H1 (cell line): ENCODE measurements around the gene DSCAM. TPM values are rescaled to one million over a fixed set of nuclear protein-coding genes. Genes with fewer than 3 reads are reported as not detected.

ENCODE experiments used
- CTCF ChIA-PET: fragments of 300-600 bp; sonication (Branson Sonifier 250); formaldehyde crosslinking; loops from one replicate; lab custom pipeline; 2021; ENCODE audit not compliant: partially characterized antibody; lab: Charles Lee
- POLR2A ChIA-PET: fragments of 300-600 bp; sonication (Branson Sonifier 250); formaldehyde crosslinking; loops from one replicate; lab custom pipeline; 2021; ENCODE audit warnings: inconsistent platforms; ENCODE audit not compliant: partially characterized antibody; lab: Charles Lee
- DNase-seq, 2 experiments: peaks; one replicate each; pipeline versions ENCODE4 v3.0.0 to v3.0.0-alpha.2; 2010 to 2022; ENCODE audit warnings: low spot score in 2 of 2, low read depth in 1 of 2, mixed read lengths in 1 of 2
- FAIRE-seq: peaks from 2 replicates; lab custom pipeline; 2011; peaks lifted over from hg19 to GRCh38; lab: Jason Lieb, UNC
- H2AFZ ChIP-seq: 2 replicates; pipeline ENCODE4 v1.8.1; 2012; ENCODE audit warnings: low read length, inconsistent platforms
- H2AK5ac ChIP-seq: 2 replicates; pipeline ENCODE4 v1.6.1; 2013; ENCODE audit warnings: low read depth, low read length
- H2BK120ac ChIP-seq: replicated peaks from 2 replicates; pipeline ENCODE3; 2013; ENCODE audit warnings: low read depth, low read length, inconsistent platforms
- H2BK12ac ChIP-seq: 2 replicates; pipeline ENCODE4 v1.6.1; 2013; ENCODE audit warnings: low read depth, low read length
- H2BK15ac ChIP-seq: 2 replicates; pipeline ENCODE4 v1.6.1; 2013; ENCODE audit warnings: low read length
- H2BK20ac ChIP-seq: 2 replicates; pipeline ENCODE4 v1.6.1; 2013; ENCODE audit warnings: low read length
- H2BK5ac ChIP-seq: 2 replicates; pipeline ENCODE4 v1.6.1; 2013; ENCODE audit warnings: low read depth, low read length
- H3K14ac ChIP-seq: 2 replicates; pipeline ENCODE4 v1.6.1; 2013; ENCODE audit warnings: inconsistent platforms; ENCODE audit not compliant: insufficient read length
- H3K18ac ChIP-seq: 2 replicates; pipeline ENCODE4 v1.6.1; 2013; ENCODE audit warnings: low read length; ENCODE audit errors: extremely low read depth
- H3K23ac ChIP-seq: 2 replicates; pipeline ENCODE4 v1.6.1; 2013; ENCODE audit warnings: inconsistent platforms; ENCODE audit not compliant: insufficient read length
- H3K23me2 ChIP-seq: 2 replicates; pipeline ENCODE4 v1.6.1; 2013; ENCODE audit warnings: low read depth, low read length
- H3K27ac ChIP-seq: 2 replicates; pipeline ENCODE4 v1.6.1; 2011; ENCODE audit warnings: low read depth, low read length, inconsistent platforms
- H3K27me3 ChIP-seq, 4 experiments: replicated peaks in 1 of 4; 1 replicate in 1 of 4; 2 replicates in 3 of 4; pipeline versions ENCODE4 v1.6.1 to v1.8.1; 2011 to 2013; ENCODE audit warnings: low read length in 3 of 4, mild to moderate bottlenecking in 3 of 4, inconsistent platforms in 2 of 4, mixed read lengths in 2 of 4, moderate library complexity in 1 of 4; ENCODE audit not compliant: control insufficient read depth in 3 of 4, insufficient read depth in 3 of 4; ENCODE audit errors: extremely low read depth in 1 of 4
- H3K36me3 ChIP-seq, 4 experiments: 2 replicates each; pipeline versions ENCODE4 v1.6.1 to v1.8.1; 2011 to 2013; ENCODE audit warnings: mild to moderate bottlenecking in 4 of 4, low read length in 3 of 4, moderate library complexity in 2 of 4, control low read depth in 1 of 4, inconsistent platforms in 1 of 4; ENCODE audit not compliant: insufficient read depth in 4 of 4, control insufficient read depth in 2 of 4
- H3K4ac ChIP-seq: replicated peaks from 2 replicates; pipeline ENCODE3; 2013; ENCODE audit warnings: low read length, low read depth, mixed read lengths, inconsistent platforms; ENCODE audit not compliant: insufficient read length
- H3K4me1 ChIP-seq, 4 experiments: replicated peaks in 1 of 4; 1 replicate in 1 of 4; 2 replicates in 3 of 4; pipeline versions ENCODE4 v1.6.1 to v1.8.1; 2011 to 2013; ENCODE audit warnings: low read length in 3 of 4, inconsistent platforms in 2 of 4, mixed read lengths in 1 of 4; ENCODE audit not compliant: insufficient read depth in 4 of 4, control insufficient read depth in 3 of 4
- H3K4me2 ChIP-seq, 2 experiments: 2 replicates each; pipeline versions ENCODE4 v1.6.1 to v1.8.1; 2011 to 2013; ENCODE audit warnings: low read depth in 2 of 2, low read length in 2 of 2, control low read depth in 1 of 2, inconsistent platforms in 1 of 2, mild to moderate bottlenecking in 1 of 2; ENCODE audit not compliant: insufficient read depth in 1 of 2
- H3K4me3 ChIP-seq, 4 experiments: fragments of 200-600, 300-600 bp in 1 of 4; sonication (generic), shearing (Covaris generic), sonication (Bioruptor Twin) in 1 of 4; 2 replicates each; pipeline versions ENCODE4 v1.5.1 to v1.8.1; 2011 to 2016; ENCODE audit warnings: low read length in 4 of 4, low read depth in 3 of 4, control low read depth in 2 of 4, inconsistent platforms in 2 of 4, mild to moderate bottlenecking in 2 of 4, mixed read lengths in 1 of 4, moderate library complexity in 1 of 4; ENCODE audit not compliant: insufficient read depth in 2 of 4; ENCODE audit errors: extremely low read depth in 1 of 4
- H3K56ac ChIP-seq: replicated peaks from 2 replicates; pipeline ENCODE3; 2013; ENCODE audit warnings: low read depth, mild to moderate bottlenecking, mixed read lengths, low read length, inconsistent platforms; ENCODE audit not compliant: insufficient read length
- H3K79me1 ChIP-seq: 2 replicates; pipeline ENCODE4 v1.6.1; 2013; ENCODE audit warnings: low read depth, low read length, control low read depth
- H3K79me2 ChIP-seq, 2 experiments: 2 replicates each; pipeline versions ENCODE4 v1.6.1 to v1.8.1; 2012 to 2013; ENCODE audit warnings: low read length in 2 of 2, mild to moderate bottlenecking in 2 of 2, inconsistent platforms in 1 of 2; ENCODE audit not compliant: insufficient read depth in 2 of 2, control insufficient read depth in 1 of 2
- H3K9ac ChIP-seq, 4 experiments: replicated peaks in 1 of 4; 1 replicate in 1 of 4; 2 replicates in 3 of 4; pipeline versions ENCODE4 v1.6.1 to v1.8.1; 2011 to 2013; ENCODE audit warnings: low read depth in 3 of 4, low read length in 3 of 4, control low read depth in 2 of 4, mild to moderate bottlenecking in 2 of 4, moderate library complexity in 2 of 4, inconsistent platforms in 1 of 4; ENCODE audit errors: extremely low read depth in 1 of 4
- H3K9me3 ChIP-seq, 2 experiments: 2 replicates each; pipeline versions ENCODE4 v1.6.1 to v1.8.1; 2012 to 2013; ENCODE audit warnings: mild to moderate bottlenecking in 2 of 2, moderate library complexity in 2 of 2, control low read depth in 1 of 2, inconsistent platforms in 1 of 2, low read depth in 1 of 2, low read length in 1 of 2, mixed read lengths in 1 of 2; ENCODE audit not compliant: insufficient read depth in 2 of 2
- H4K20me1 ChIP-seq, 2 experiments: replicated peaks in 1 of 2; 2 replicates each; pipeline versions ENCODE3 to v1.8.1; 2011 to 2013; ENCODE audit warnings: inconsistent platforms in 2 of 2, low read length in 2 of 2, mild to moderate bottlenecking in 1 of 2; ENCODE audit not compliant: insufficient read depth in 2 of 2, control insufficient read depth in 1 of 2
- H4K5ac ChIP-seq: 2 replicates; pipeline ENCODE4 v1.6.1; 2013; ENCODE audit warnings: low read length, low read depth, mixed read lengths, inconsistent platforms; ENCODE audit not compliant: insufficient read length
- H4K8ac ChIP-seq: 2 replicates; pipeline ENCODE4 v1.8.0; 2013; ENCODE audit warnings: mild to moderate bottlenecking, moderate library complexity, low read length, inconsistent platforms; ENCODE audit not compliant: insufficient read depth; ENCODE audit errors: extremely low read depth
- H4K91ac ChIP-seq: replicated peaks from 2 replicates; pipeline ENCODE3; 2013; ENCODE audit warnings: low read length, mixed read lengths, inconsistent platforms; ENCODE audit not compliant: insufficient read length
- EGR1 ChIP-seq: IDR thresholded peaks from 2 replicates; pipeline ENCODE4 v1.6.1; 2011; ENCODE audit warnings: low read depth, low read length, borderline replicate concordance
- POLR2A ChIP-seq, 2 experiments: IDR thresholded peaks; 1 replicate in 1 of 2; 2 replicates in 1 of 2; pipeline ENCODE4 v1.6.1; 2011; ENCODE audit warnings: low read depth in 2 of 2, low read length in 2 of 2, mild to moderate bottlenecking in 2 of 2; ENCODE audit errors: control extremely low read depth in 1 of 2
- SP4 ChIP-seq: IDR thresholded peaks from 2 replicates; pipeline ENCODE4 v1.6.1; 2012; ENCODE audit warnings: low read length, inconsistent platforms
- TAF1 ChIP-seq: IDR thresholded peaks from 2 replicates; pipeline ENCODE4 v1.6.1; 2011; ENCODE audit warnings: mild to moderate bottlenecking, low read depth, low read length
- WGBS, 2 experiments: shearing (Covaris generic) in 1 of 2; methylation state at CpG; one replicate each; pipeline versions ENCODE4 v1.1.6 to v1.1.7; 2013 to 2015; ENCODE audit warnings: low lambda C conversion rate in 2 of 2, mixed read lengths in 2 of 2, inconsistent platforms in 1 of 2, low coverage in 1 of 2, missing lambda C conversion rate in 1 of 2; ENCODE audit not compliant: insufficient replicate concordance in 2 of 2, insufficient coverage in 1 of 2, insufficient read length in 1 of 2; ENCODE audit errors: extremely low coverage in 1 of 2, missing lambda C conversion rate in 1 of 2; 5-methylcytosine and 5-hydroxymethylcytosine counted together
- polyA plus RNA-seq, 7 experiments: library from polyadenylated mRNA; depleted of rRNA in 3 of 7; stranded (reverse) in 5 of 7; unstranded in 2 of 7; fragments of >200 nt in 5 of 7; fragments of 200-250 nt in 2 of 7; gene quantifications; 1 replicate in 5 of 7; 2 replicates in 1 of 7; 4 replicates in 1 of 7; pipeline versions ENCODE4 v1.2.1 to v1.2.3, GENCODE V29; 2011 to 2013; ENCODE audit warnings: missing spikeins in 2 of 7, mixed read lengths in 2 of 7
- total RNA-seq: library from RNA; stranded (reverse); fragmentation: NEBNext Ultra II Directional; extraction: Animal tissue kit (Norgen Biotek cat#: 25700); gene quantifications from 2 replicates; pipeline ENCODE4 v1.2.1, GENCODE V29; 2021
- TF ChIP-seq, protein P1 (sequence below): IDR thresholded peaks from 2 replicates; pipeline ENCODE4 v1.6.1; 2011; ENCODE audit warnings: low read length, improper control_type of control experiment
- TF ChIP-seq, protein P2 (sequence below), 3 experiments: IDR thresholded peaks; 1 replicate in 2 of 3; 2 replicates in 1 of 3; pipeline versions ENCODE4 v1.5.1 to v1.6.1; 2011; ENCODE audit warnings: low read length in 3 of 3, mild to moderate bottlenecking in 3 of 3, inconsistent platforms in 2 of 3, low read depth in 1 of 3, moderate library complexity in 1 of 3; ENCODE audit not compliant: insufficient read depth in 1 of 3; ENCODE audit errors: control extremely low read depth in 1 of 3

DSCAM gene
- total and polyA plus RNA-seq, 2 of the 8 experiments (the other 6 are each of a cell fraction or from before 2014, with no cell fraction given) = 0.02 to 0.15 TPM

DNA sequence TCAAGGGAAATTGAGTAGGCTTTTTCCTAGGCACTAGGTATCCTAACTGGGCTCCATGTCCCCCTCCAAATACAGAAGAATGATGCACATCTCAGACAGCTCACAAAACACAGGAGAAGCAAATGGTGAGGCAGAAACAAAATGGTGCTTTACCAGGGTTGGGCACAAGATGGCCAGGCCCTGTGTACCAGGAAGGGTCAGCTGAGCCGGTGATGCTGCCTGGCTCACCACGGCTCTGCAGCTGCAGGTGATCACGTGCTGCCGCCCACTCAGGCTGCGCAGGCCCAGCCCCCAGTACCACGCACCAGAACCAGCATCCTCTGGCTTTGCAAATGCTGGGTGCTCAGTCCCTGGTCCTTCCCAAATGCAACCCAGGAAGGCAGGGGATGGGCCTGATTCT, 993 bp upstream of the DSCAM start:
- Histone ChIP-seq H3K18ac (no peak overlapping the region), H3K4me2 (no peak overlapping the region), H3K4me3 (no peak overlapping the region), H2AK5ac (no peak overlapping the region), H2BK15ac (no peak overlapping the region), H3K9ac (no peak overlapping the region), H3K4me1 (peaks cover 0 to 4% (median 2%) of the 10 kb centered on the region in 4 experiments; a peak in 1 of 7 replicates), H3K4ac (no peak overlapping the region), H2BK5ac (no peak overlapping the region), H3K14ac (no peak overlapping the region), H2BK20ac (no peak overlapping the region), H3K79me1 (no peaks in the 10 kb centered on the region), H3K23ac (no peak overlapping the region), H2BK120ac (no peak overlapping the region), H3K27me3 (peaks cover 3 to 31% (median 21%) of the 10 kb centered on the region in 4 experiments), H3K27ac (no peak overlapping the region), H3K23me2 (peaks cover 5% of the 10 kb centered on the region; the same call in 1 of the 2 replicates), H3K9me3 (no peaks in the 10 kb centered on the region), H4K20me1 (no peaks in the 10 kb centered on the region), H4K91ac (no peak overlapping the region), H3K36me3 (no peaks in the 10 kb centered on the region), H3K56ac (no peak overlapping the region), H2AFZ (no peak overlapping the region), H4K8ac (no peak overlapping the region), H2BK12ac (no peak overlapping the region), H4K5ac (no peak overlapping the region), H3K79me2 (no peaks in the 10 kb centered on the region)
- no peak for FAIRE-seq
- no peak for DNase-seq
- ChIA-PET CTCF (interaction anchor here (0.6 to 2.0 kb wide), 6 partner anchors 17 to 443 kb away, joined by 3 to 5 read pairs (median 3); no protein-coding TSS in a partner anchor), POLR2A (no interaction called here)
- 100% methylated on average over 6 of the region's 6 CpGs; no CpG with 5 or more reads in 1 of the 2 experiments for WGBS, 2 experiments
- no peak for TF ChIP-seq TAF1
- no peak for TF ChIP-seq SP4
- peak; percentile 52; the same call in 1 of the 2 replicates for TF ChIP-seq EGR1
- TF ChIP-seq POLR2A (IDR thresholded peaks at IDR 0.05; ENCODE audit: control extremely low read depth in 1 of 2, low read depth in 2 of 2, low read length in 2 of 2) = no peak
- TF ChIP-seq, protein P1, sequence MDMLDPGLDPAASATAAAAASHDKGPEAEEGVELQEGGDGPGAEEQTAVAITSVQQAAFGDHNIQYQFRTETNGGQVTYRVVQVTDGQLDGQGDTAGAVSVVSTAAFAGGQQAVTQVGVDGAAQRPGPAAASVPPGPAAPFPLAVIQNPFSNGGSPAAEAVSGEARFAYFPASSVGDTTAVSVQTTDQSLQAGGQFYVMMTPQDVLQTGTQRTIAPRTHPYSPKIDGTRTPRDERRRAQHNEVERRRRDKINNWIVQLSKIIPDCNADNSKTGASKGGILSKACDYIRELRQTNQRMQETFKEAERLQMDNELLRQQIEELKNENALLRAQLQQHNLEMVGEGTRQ = peak; percentile 43
- TF ChIP-seq, protein P2, sequence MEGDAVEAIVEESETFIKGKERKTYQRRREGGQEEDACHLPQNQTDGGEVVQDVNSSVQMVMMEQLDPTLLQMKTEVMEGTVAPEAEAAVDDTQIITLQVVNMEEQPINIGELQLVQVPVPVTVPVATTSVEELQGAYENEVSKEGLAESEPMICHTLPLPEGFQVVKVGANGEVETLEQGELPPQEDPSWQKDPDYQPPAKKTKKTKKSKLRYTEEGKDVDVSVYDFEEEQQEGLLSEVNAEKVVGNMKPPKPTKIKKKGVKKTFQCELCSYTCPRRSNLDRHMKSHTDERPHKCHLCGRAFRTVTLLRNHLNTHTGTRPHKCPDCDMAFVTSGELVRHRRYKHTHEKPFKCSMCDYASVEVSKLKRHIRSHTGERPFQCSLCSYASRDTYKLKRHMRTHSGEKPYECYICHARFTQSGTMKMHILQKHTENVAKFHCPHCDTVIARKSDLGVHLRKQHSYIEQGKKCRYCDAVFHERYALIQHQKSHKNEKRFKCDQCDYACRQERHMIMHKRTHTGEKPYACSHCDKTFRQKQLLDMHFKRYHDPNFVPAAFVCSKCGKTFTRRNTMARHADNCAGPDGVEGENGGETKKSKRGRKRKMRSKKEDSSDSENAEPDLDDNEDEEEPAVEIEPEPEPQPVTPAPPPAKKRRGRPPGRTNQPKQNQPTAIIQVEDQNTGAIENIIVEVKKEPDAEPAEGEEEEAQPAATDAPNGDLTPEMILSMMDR (IDR thresholded peaks at IDR 0.05; ENCODE audit: control extremely low read depth in 1 of 3, insufficient read depth in 1 of 3, low read depth in 1 of 3, low read length in 3 of 3) = peak in 1 of 3 experiments; percentile 32; a peak in 1 of 4 replicates
